22Rv1 (cell line): ENCODE data around the gene C1orf74.

ENCODE experiments used
- CTCF ChIP-seq: fragments of 450-650 bp; IDR thresholded peaks from 2 replicates; pipeline ENCODE4 v1.5.1; 2017; ENCODE audit warnings: mild to moderate bottlenecking
- ZFX ChIP-seq: fragments of 450-650 bp; IDR thresholded peaks from 2 replicates; pipeline ENCODE4 v1.6.1; 2017; ENCODE audit warnings: antibody characterized with exemption, borderline replicate concordance

GRCh38 chr1:209789245-209789644, 4.9 kb upstream of the C1orf74 start:
- TF ChIP-seq CTCF = no peak
- TF ChIP-seq ZFX = no peak
